ENCODE results near the gene PRKCB. TPM values are rescaled to one million over a fixed set of nuclear protein-coding genes. Genes with fewer than 3 reads are reported as not detected.
"Not testable (repeated sequence)": the region's sequence is repeated elsewhere in the genome, so short reads cannot be mapped to it uniquely, and the experiment has no call there.

The PRKCB gene
- total RNA-seq, 1 experiment from 2014 or later: not detected

DNA sequence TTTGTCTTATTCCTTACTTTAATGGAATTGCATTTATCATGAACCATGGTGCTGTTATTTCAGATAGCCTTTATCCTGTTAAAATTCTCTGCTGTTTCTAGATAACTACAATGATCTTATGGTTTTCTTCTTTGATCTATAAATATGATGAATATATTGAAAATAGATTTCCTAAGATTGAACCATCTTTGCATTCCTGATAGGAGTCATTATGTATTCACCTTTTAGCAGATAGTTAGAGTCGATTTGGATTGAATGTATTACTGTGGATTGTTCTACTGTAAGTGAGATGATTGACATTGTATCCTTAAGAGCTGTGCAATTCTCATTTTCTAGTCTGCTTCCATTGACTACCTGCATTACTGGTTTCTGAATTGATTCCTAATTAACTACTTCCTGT, 255.3 kb downstream of the PRKCB start:
- DNase-seq (ENCODE audit: low spot score): no peak

- DNase-seq (ENCODE audit: low spot score): no peak
Measured at GRCh38 chr16:24093049-24093448, 257.3 kb downstream of the PRKCB start.

DNA sequence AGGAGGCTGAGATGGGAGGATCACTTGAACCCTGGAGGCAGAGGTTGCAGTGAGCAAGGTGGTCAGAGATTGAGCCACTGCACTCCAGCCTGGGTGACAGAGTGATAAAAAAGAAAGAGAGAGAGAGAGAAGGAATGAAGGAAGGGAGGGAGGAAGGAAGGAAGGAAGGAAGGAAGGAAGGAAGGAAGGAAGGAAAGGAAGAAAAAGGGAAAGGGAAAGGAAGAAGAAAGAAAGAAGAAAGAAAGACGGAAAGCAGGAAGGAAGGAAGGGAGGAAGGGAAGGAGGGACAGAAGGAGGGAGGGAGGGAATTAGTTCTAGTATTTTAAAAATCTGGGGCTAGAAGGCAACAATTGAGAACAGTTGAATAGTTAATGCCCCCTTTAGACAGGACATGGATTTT, 258.9 kb downstream of the PRKCB start:
- DNase-seq (ENCODE audit: low spot score): no peak

GRCh38 chr16:24098896-24099295, 263.1 kb downstream of the PRKCB start:
- no peak for DNase-seq (ENCODE audit: low spot score)

DNA sequence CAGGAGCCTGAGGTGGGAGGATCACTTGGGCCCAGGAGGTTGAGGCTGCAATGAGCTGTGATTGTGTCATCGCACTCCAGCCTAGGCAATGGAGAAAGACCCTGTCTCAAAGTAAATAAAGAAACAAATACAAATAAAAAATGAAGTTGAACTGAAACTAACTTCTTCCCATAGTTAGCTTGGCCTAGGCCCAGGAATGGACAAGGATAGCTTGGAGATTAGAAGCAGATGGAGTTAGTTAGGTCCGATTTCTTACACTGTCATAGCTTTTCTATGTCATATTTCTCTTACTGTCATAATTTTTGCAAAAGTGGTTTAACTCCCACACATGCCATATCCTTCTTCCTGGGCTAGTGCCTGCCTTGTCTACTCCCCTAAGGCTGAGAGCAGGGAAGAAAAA, 265.6 kb downstream of the PRKCB start:
- DNase-seq (ENCODE audit: low spot score): no peak

DNA sequence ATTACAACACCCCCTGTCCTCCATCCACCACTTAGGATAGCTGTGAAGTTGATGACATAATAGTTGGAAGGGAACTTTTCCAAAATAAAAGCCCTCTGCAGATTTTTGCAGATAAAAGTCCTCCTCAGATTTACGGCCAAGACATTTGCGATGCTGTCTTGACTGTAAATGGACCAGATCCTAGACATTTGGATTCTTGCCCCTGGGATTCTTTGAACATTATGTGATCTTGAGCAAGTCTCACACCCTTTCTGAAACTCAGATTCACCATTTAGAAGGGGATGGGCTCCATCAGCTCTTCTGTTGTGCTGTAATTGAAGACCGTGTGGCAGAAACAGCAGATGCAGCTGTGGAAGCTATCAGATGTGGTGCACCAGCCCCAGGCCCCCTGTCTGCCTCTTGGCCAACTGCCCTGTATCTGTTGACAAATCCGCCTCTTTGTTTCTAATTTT, 266.5 kb downstream of the PRKCB start:
- no peak for DNase-seq (ENCODE audit: low spot score)

GRCh38 chr16:24105471-24105870, 269.7 kb downstream of the PRKCB start:
- not testable (repeated sequence) for DNase-seq (ENCODE audit: low spot score)

- not testable (repeated sequence) for DNase-seq (ENCODE audit: low spot score)
Measured at GRCh38 chr16:24108090-24108489, 272.3 kb downstream of the PRKCB start.

DNA sequence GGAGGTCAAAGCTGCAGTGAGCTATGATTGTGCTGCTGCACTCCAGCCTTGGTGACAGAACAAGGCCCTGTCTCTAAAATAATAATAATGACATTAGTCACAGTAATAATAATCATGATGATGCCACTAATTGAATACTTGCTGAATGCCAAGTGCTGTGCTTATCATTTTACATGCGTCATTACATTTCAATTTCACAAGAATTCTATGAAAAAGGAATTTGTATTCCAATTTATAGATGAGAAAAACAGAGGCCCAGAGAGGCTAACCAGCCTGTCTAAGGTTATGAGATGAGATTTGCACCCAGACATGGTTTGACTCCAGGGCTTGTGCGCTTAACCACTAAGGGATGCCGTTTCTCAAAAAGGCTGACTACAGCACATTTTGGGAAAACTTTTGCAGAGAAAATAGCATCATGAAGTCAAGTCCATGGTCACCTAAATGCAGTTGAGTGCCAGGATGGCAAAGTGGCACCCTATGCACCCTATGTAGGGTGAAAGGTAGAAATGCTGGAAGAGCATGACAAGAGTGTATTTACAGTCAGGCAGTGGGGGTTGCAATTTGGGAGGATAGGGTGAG, 276.0 kb downstream of the PRKCB start:
- DNase-seq (ENCODE audit: low spot score): no peak

DNA sequence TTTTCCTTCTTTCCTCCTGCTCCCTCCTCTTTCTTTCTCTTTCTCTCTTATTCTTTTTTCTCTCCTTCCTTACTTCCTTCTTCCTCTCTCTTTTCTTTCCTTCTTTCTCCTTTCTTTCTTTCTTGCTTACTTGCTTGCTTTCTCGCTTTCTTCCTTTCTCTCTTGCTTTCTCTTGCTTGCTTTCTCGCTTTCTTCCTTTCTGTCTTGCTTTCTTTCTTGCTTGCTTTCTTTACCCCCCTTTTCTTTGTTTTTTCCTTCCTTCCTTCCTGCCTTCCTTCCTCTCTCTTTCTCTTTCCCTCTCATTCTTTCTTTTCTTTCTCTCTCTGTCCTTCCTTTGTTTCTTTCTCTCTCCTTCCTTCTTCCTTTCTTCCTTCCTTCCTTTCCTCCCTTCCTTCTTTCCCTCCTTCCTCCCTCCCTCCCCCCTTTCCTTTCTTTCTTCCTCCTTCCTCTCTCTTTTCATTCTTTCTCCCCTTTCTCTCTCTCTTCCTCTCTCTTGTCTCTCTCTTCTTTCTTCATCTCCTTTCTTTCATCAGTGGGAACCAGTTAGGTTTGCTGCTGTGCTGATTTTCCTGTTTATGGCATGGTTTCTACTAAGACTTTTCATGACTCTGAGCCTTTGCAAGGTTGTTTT, 277.4 kb downstream of the PRKCB start:
- DNase-seq (ENCODE audit: low spot score): no peak

- DNase-seq (ENCODE audit: low spot score): no peak
Measured at GRCh38 chr16:24114876-24115275, 279.1 kb downstream of the PRKCB start.

DNA sequence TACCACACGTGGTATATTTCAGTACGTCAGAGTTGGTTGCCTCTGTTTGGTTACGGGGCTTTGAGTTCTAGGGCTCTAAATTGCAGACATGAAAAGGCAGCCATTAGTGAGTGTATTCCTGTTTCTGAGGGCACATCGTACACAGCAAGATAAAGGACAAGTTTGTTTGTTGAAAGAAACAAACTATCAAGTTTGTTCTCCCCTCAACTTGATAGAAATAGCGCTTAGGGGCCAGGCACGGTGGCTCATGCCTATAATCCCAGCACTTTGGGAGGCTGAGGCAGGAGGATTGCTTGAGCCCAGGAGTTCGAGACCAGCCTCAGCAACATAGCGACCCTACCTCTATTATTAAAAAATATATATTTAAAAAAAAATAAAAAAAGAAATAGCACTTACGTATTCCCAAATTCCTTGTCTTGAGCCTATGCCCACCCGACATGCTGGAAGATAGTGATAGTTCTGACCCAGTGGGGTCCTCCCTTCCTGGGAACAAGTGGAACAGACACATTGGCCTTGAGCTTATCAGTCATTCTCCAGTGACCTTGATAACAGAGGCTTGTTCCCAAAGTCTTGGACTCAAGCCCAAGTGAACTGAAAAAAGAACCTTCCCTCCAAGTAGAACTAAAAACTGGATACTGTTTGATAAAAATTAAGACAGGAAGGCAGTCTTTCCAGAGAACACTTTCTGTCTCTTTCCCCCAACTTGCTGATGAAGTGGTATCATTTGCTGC, 280.4 kb downstream of the PRKCB start:
- no peak for DNase-seq (ENCODE audit: low spot score)

- DNase-seq (ENCODE audit: low spot score): no peak
Measured at GRCh38 chr16:24116989-24117388, 281.2 kb downstream of the PRKCB start.

GRCh38 chr16:24117680-24118079, 281.9 kb downstream of the PRKCB start:
- DNase-seq (ENCODE audit: low spot score): no peak

DNA sequence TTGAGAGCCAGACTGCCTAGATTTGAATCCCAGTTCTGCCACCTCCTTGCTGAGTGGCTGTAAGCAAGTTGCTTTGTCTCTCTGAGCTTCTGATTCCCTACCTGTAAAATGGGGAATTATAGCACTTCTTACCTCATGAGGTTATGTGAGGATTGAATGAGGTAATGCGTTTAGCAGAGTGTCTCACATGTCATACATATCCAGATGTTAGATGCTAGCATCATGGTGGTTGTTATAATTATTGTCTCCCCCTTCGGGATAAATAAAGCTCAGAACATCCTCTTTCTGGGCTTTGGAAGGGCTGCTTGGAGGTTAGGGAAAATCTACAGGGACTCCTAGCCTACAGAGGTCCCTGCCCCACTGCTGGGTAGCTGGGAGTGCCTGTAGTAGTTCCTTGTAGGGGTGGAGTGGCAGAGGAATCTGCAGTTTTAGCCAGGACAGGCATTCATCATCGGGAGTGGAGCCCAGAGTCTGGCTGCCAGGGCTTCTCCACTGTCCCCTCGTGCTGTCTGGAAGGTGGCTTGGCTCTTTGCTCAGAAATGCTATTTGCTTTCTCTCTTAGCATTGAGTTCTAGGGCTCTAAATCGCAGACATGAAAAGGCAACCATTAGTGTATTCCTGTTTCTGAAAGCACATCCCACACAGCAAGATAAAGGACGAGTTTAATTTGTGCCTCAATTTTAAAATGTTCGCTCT, 282.5 kb downstream of the PRKCB start:
- DNase-seq (ENCODE audit: low spot score): no peak

- no peak for DNase-seq (ENCODE audit: low spot score)
Measured at GRCh38 chr16:24119807-24120206, 284.0 kb downstream of the PRKCB start.

- DNase-seq (ENCODE audit: low spot score): no peak
Measured at GRCh38 chr16:24123275-24123674, 287.5 kb downstream of the PRKCB start.

DNA sequence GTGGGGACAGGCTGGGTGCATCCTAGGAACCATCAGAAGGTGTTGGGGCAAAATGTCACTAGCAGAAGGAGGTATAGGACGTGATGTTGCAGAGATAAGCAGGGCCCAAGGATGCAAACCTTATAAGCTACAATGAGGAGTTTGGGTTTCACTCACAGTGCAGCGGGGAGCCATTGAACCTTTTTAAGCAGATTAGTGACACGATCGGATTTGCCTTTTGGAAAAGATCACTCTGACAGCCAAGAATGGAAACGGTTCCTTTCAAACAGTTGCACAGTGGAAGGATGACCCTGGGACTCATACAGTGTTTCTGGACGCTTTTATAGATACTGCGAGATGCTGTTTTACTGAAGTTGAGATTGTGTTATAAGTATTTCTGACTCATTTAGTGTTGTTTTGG, 288.5 kb downstream of the PRKCB start:
- no peak for DNase-seq (ENCODE audit: low spot score)

DNA sequence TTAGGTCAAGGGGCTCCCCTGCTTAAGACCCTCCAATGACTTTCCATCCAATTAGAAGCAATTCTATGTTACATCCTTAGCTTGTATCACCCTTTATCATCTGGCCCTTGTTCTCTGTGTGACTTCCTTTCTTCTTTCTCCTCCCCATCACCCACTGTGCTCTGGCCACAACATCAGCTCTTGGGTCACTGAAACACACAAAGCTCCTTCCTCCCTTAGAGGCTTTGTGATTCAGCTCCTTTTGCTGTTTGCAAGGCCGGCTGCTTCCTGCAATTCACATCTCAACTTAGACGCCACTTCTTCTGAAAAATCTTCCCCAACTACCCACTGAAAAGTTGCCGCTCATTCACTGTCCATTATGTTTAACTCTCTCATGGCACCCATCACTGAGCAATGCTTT, 289.4 kb downstream of the PRKCB start:
- DNase-seq (ENCODE audit: low spot score): no peak

DNA sequence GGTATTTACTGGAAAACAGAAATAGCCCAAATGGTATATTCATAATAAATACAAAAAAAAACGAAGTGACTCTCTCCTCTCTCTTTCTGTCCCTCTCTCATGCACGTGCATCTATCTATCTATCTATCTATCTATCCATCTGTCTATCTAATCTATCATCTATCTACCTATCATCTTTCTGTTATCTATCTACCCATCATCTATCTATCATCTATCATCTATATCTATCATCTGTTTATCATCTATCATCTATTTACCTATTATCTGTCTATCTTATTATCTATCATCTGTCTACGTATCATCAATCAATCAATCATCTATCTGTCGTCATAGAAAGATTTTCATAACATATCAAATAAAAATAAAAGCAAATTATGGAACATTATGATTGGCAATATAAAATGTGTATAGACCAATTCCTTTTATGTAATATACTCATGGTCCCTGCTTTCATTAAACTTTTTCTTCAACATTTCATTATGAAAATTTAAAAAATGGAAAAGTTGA, 293.7 kb downstream of the PRKCB start:
- DNase-seq (ENCODE audit: low spot score): no peak

DNA sequence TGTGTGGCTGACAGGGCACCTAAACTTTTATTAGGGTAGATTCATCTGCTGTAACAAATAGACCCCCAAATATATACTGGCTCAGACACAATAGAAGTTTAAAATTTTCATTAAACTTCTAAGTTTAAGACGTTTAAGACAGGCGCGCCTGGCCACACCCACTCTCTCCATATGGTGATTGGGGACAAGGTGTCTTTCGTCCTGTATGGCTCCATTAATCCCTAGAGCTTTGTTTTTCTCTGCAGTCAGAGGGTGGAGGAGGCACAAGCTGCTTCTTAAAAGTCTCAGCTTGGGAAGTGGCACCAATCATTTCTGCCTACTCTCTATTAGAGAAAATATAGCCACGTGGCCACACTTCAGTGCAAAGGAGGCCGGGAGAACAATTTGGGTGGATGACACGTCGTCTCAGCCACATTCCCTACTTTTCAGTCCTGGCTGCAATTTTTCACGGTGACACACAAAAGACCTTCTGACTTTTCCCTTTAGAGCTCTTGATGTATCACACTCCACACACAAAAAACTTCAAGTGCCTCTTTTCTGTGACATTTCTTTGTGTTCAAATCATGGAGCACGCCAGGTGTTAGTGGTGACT, 294.8 kb downstream of the PRKCB start:
- DNase-seq (ENCODE audit: low spot score): no peak

DNA sequence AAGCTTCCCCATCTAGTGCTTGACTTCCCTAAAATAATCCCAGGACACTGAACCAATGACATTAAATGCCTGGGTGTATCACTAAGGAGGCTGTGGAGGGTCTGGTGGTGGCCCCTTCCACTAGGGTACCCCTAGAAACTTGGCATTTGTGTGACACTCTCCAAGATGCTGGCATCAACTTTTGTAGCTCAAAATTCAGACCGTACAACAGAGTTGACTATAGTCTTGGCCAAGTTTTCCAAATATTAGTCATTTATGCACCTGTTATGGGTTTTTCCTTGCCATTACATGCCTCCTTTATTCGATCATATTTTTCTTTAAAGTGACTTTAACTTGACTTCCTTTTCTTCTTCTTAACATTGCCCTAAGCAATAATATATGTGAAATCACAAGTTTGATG, 295.5 kb downstream of the PRKCB start:
- DNase-seq (ENCODE audit: low spot score): no peak

All from A172 (cell line).